Adrenal gland (tissue), 5 donors: Measurements from ENCODE around the gene CAPN2.

Experiments
- POLR2A ChIP-seq, 2 donors: fragments of 450-650 bp; IDR thresholded peaks; one replicate each; pipeline ENCODE4 v1.6.1; 2017; ENCODE audit warnings: antibody characterized with exemption in 2 of 2, mild to moderate bottlenecking in 2 of 2, moderate library complexity in 1 of 2
- TF ChIP-seq, protein P1 (sequence below), 6 experiments: fragments of 450-650 bp in 4 of 6; fragments of 200-600 bp in 2 of 6; sonication (generic) in 1 of 6; IDR thresholded peaks; 1 replicate in 5 of 6; 2 replicates in 1 of 6; pipeline versions ENCODE4 v1.5.1 to v1.8.0; 2016 to 2021; ENCODE audit warnings: antibody characterized with exemption in 6 of 6, mild to moderate bottlenecking in 2 of 6, moderate library complexity in 1 of 6
- donor health status: DM: no; HTN: no; CAD: no.

GRCh38 chr1:223776075-223776814 lies 63.9 kb downstream of the CAPN2 start:
- TF ChIP-seq, protein P1, sequence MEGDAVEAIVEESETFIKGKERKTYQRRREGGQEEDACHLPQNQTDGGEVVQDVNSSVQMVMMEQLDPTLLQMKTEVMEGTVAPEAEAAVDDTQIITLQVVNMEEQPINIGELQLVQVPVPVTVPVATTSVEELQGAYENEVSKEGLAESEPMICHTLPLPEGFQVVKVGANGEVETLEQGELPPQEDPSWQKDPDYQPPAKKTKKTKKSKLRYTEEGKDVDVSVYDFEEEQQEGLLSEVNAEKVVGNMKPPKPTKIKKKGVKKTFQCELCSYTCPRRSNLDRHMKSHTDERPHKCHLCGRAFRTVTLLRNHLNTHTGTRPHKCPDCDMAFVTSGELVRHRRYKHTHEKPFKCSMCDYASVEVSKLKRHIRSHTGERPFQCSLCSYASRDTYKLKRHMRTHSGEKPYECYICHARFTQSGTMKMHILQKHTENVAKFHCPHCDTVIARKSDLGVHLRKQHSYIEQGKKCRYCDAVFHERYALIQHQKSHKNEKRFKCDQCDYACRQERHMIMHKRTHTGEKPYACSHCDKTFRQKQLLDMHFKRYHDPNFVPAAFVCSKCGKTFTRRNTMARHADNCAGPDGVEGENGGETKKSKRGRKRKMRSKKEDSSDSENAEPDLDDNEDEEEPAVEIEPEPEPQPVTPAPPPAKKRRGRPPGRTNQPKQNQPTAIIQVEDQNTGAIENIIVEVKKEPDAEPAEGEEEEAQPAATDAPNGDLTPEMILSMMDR (IDR thresholded peaks at IDR 0.05), result no peak
- no peak for TF ChIP-seq POLR2A (IDR thresholded peaks at IDR 0.05)
